Fibroblast of villous mesenchyme (primary cell): ENCODE results near the gene OGFOD2. TPM values are rescaled to one million over a fixed set of nuclear protein-coding genes. Genes with fewer than 3 reads are reported as not detected.
A peak's percentile ranks its signal among the peaks of the same experiment; 100 is the strongest.

ENCODE experiments used
- DNase-seq: peaks from one replicate; pipeline ENCODE4 v3.0.0-alpha.2; 2010; ENCODE audit warnings: low read depth
- H3K4me3 ChIP-seq: 2 replicates; pipeline ENCODE4 v1.5.1; 2011; ENCODE audit warnings: low read depth, mild to moderate bottlenecking, low read length
- CTCF ChIP-seq: IDR thresholded peaks from 2 replicates; pipeline ENCODE4 v1.5.1; 2012; ENCODE audit warnings: low read depth, mild to moderate bottlenecking, low read length; ENCODE audit not compliant: insufficient read depth
- total RNA-seq: library from RNA; depleted of rRNA; stranded (reverse); fragments of >200 nt; gene quantifications from 2 replicates; pipeline ENCODE4 v1.2.3, GENCODE V29; 2012

OGFOD2 gene
- total RNA-seq, 1 donor, result 7.3 TPM

DNA sequence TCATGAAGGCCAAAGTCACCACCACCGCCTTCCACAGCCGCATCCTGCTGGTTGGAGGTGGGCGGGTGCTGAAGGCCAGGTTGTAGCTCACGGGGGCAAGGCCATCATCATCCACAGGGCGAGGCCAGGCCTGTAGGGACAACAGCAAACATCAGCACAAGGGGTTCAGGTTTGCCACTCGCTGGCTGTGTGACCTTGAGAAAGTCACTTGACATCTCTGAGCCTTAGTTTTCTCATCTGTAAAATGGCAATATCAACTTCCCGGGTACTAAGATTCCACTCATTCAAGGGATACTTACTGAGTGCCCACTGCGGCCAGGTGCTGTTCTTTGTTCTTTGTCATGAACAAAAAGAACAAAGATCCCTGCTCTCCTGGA lies 14.9 kb upstream of the OGFOD2 start:
- TF ChIP-seq CTCF, result no peak
- H3K4me3 ChIP-seq, result no peak overlapping the region
- no peak for DNase-seq

DNA sequence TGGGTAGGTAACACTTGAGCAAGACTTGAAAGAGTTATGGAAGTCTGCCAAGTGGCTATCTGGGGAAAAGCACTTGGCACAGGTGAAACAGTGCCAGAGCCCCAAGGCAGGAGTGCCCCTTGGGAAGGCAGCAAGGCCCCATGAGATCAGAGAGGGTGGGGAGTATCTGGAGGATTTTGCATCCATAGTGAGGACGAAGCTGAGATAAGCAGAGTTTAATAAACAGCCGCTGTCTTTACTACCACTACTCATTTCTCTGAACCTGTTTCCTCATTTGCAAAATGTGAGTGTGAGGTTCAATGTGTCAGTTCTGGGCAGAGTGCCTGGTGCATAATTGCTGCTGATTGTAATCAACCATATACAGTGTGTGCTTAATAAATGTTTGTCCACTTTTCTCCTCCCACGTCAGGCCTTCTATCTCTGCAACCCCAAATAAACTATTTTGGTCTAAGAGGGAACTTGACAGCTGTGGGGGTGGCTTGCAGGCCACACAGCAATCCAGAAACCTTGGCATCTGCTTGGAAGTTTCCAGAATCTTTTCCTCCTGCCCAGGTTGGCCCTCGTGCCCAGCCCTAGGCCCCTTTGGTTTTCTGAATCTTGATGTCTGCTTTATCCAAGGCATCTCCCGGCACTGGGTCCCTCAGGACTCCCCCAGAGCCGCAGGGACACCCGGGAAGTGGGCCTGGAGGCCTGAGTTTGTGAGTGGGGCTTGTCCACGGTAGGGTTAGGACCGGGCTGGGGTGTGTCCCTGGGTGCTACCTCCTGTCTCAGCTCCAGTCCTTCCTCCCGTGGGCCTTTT lies 13.3 kb upstream of the OGFOD2 start:
- TF ChIP-seq CTCF, result no peak
- peak; percentile 49 for DNase-seq
- no peak overlapping the region for H3K4me3 ChIP-seq

- no peak overlapping the region for H3K4me3 ChIP-seq
- no peak for TF ChIP-seq CTCF
- DNase-seq, result no peak
Observed at GRCh38 chr12:122963941-122964265, 11.1 kb upstream of the OGFOD2 start.

DNA sequence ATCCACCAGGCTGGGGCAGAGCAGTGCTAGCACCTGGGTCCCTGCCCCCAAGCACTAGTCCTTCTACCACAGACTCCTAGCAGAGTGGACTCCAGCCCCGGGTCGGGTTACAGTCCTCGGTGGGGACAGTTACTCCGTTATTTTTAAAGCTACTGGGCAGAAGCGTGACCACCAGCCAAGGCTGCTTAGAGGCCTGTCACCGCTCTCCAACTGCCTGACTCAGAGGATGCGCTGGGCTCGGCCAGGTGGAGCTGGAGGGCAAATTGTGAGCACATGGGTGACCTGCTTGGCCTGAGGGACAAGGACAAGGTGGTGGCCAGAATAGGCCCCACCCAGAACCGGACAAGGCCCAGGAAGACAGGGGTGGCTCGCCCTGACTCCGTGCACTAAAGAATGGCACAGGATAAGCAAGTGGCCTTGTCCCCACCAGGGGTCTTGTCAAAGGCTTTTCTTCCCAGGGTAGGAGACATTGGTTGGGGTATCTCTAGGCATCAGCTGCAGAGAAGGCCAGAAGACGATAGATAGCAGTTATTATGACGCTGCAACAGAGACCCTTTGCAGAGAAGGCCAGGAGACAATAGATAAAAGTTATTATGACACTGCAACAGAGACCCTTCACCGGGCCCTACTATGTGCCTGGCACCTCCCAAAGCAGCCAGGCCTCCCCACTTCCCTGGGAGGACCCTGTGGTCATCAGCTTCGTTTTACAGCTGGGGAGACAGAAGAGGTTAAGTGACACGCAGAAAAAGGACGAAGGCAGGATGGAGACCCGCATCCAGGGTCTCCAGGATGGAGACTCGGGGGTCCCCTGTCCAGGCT lies 10.4 kb upstream of the OGFOD2 start:
- H3K4me3 ChIP-seq, result no peak overlapping the region
- no peak for DNase-seq
- TF ChIP-seq CTCF, result no peak

DNA sequence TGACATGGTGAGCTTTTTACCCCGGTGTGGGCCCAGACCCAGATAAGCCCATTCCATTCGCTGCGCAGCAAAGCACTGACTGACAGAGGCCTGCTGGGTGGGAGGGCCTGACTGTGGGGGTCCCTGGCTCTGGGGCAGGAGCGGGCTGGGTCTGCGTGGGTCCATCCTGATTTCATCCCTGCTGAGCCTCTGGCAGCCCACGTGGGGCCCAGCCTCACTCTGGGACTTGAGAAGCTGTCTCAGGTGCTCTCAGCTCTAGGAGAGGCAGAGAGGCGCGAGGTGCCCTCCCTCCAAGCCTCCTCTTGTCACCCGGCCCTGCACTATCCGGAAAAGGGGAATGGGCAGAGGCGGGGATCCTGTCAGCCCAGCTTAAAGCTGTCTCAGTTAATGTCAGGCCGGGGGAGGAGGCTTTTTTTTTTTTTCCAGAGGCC lies 9.7 kb upstream of the OGFOD2 start:
- no peak for DNase-seq
- TF ChIP-seq CTCF, result no peak
- H3K4me3 ChIP-seq, result peak overlapping the region; percentile 74

DNA sequence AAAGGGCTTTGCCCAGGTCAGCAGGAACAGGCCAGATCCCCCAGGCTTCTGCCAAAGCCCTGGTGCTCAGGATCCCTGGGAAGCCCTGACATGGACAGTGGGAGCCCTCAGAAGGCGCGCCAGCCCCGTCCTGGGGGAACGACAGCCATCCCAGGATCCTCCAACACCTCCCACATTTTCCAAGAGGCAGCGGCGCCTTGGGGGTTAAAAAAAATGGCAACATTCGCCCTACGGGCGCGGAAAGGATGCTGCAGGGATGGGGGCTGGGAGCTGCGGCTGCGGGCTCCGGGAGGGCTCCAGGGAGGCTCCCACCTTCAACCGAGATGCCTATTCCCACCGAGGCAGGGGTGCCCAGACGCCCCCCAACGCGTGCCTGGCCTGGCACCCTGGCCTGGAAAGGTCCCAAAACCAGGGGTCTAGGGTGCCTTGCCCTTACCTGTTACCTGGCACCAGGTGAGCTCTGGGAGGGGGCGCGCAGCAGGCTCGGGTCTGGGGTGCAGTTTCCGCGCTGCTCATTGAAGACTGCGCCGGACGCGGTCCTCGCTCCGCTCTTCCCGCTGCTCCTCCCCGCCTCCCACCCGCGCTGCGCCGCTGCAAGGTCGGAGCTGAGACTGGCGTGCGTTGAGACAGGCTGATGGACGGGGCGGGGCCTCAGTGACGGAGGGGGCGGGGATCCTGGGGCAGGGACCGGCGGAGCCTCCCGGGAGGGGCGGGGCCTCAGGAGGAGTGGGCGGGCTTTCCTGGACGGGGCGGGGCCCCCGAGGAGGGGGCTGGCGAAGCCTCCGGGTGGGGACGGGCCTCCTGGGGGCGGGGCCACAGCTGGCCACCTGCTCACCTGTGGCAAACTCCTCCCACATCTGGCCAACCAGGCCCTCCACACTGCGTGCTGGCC lies 8.9 kb upstream of the OGFOD2 start, which contains the start of gene ABCB9:
Gene ABCB9 (minus strand): TSS at position 613 of the 892 bp plus-strand sequence. CDS start 6,228 bp downstream, outside the sequence.
- TF ChIP-seq CTCF, result no peak
- peak within 1 kb of the TSS; percentile 74 for H3K4me3 ChIP-seq
- DNase-seq, result peak; percentile 90
